HL-60 (cell line): ENCODE data around the gene ZNF236.

Experiments used
- POLR2AphosphoS5 ChIP-seq: IDR thresholded peaks from 2 replicates; pipeline ENCODE4 v1.6.1; 2012; ENCODE audit warnings: low read depth
- TF ChIP-seq, protein P1 (sequence below): IDR thresholded peaks from one replicate; pipeline ENCODE4 v1.5.1; 2011; ENCODE audit warnings: low read length, control low read depth, inconsistent platforms; ENCODE audit not compliant: insufficient read depth

DNA sequence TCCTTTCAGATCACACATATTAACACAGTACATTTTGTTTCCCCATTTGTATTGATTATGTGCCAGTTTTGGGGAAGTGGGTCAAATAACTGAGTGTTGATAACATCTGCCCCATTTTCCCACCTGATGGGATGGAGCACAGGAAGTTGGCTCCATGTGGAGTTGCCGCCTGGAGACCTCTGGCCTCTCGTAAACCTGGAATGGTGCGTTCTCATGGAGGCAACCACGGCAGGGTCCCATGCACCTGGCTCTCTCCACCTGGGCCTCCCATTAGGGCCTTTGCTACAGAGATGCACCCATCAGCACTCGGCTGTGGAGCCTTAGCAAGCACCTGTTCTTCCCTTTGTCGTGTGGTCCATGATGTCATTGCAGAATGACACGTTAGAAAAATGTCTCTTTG is 179.6 kb downstream of the ZNF236 start:
- TF ChIP-seq, protein P1, sequence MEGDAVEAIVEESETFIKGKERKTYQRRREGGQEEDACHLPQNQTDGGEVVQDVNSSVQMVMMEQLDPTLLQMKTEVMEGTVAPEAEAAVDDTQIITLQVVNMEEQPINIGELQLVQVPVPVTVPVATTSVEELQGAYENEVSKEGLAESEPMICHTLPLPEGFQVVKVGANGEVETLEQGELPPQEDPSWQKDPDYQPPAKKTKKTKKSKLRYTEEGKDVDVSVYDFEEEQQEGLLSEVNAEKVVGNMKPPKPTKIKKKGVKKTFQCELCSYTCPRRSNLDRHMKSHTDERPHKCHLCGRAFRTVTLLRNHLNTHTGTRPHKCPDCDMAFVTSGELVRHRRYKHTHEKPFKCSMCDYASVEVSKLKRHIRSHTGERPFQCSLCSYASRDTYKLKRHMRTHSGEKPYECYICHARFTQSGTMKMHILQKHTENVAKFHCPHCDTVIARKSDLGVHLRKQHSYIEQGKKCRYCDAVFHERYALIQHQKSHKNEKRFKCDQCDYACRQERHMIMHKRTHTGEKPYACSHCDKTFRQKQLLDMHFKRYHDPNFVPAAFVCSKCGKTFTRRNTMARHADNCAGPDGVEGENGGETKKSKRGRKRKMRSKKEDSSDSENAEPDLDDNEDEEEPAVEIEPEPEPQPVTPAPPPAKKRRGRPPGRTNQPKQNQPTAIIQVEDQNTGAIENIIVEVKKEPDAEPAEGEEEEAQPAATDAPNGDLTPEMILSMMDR, result no peak
- TF ChIP-seq POLR2AphosphoS5, result no peak
